Left kidney (tissue), 8 donors: ENCODE results near the gene FABP3. TPM values are rescaled to one million over a fixed set of nuclear protein-coding genes. Genes with fewer than 3 reads are reported as not detected.
A peak's percentile ranks its signal among the peaks of the same experiment; 100 is the strongest.

ENCODE experiments used
- DNase-seq: peaks from one replicate; pipeline ENCODE4 v3.0.0-alpha.2; 2013
- long read RNA-seq, 8 donors: transcript quantifications; one replicate each; lab custom pipeline, GENCODE V29; 2026
- polyA plus RNA-seq: library from polyadenylated mRNA; unstranded; fragments of 120-200 nt; gene quantifications from one replicate; pipeline ENCODE4 v1.2.1, GENCODE V29; 2013; ENCODE audit not compliant: insufficient read length

The FABP3 gene
- 79.3 TPM for polyA plus RNA-seq
- long read RNA-seq, donor 1, transcript FABP3-201 (4 exons, 725 nt), result major isoform, 24 of 27 reads
- long read RNA-seq, donor 1, partial matches to known transcripts, result 0 of 27 reads
- long read RNA-seq, donor 1, other reads (novel, unspliced or antisense), result 0 of 27 reads
- long read RNA-seq, donor 2, transcript FABP3-201 (4 exons, 725 nt), result major isoform, 25 of 34 reads
- long read RNA-seq, donor 2, partial matches to known transcripts, result 6 of 34 reads
- long read RNA-seq, donor 2, other reads (novel, unspliced or antisense), result 0 of 34 reads
- long read RNA-seq, donor 3, transcript FABP3-201 (4 exons, 725 nt), result major isoform, 25 of 28 reads
- long read RNA-seq, donor 3, partial matches to known transcripts, result 0 of 28 reads
- long read RNA-seq, donor 3, other reads (novel, unspliced or antisense), result 0 of 28 reads
- long read RNA-seq, donor 4, transcript FABP3-201 (4 exons, 725 nt), result major isoform, 5 of 5 reads
- long read RNA-seq, donor 4, partial matches to known transcripts, result 0 of 5 reads
- long read RNA-seq, donor 4, other reads (novel, unspliced or antisense), result 0 of 5 reads
- long read RNA-seq, donor 5, transcript FABP3-201 (4 exons, 725 nt), result major isoform, 87 of 95 reads
- long read RNA-seq, donor 5, partial matches to known transcripts, result 5 of 95 reads
- long read RNA-seq, donor 5, other reads (novel, unspliced or antisense), result 0 of 95 reads
- long read RNA-seq, donor 6, transcript FABP3-201 (4 exons, 725 nt), result major isoform, 45 of 58 reads
- long read RNA-seq, donor 6, partial matches to known transcripts, result 10 of 58 reads
- long read RNA-seq, donor 6, other reads (novel, unspliced or antisense), result 0 of 58 reads
- long read RNA-seq, donor 7, transcript FABP3-201 (4 exons, 725 nt), result major isoform, 39 of 60 reads
- long read RNA-seq, donor 7, transcript FABP3-203 (3 exons, 535 nt), result minor isoform, 10 of 60 reads
- long read RNA-seq, donor 7, partial matches to known transcripts, result 11 of 60 reads
- long read RNA-seq, donor 7, other reads (novel, unspliced or antisense), result 0 of 60 reads
- long read RNA-seq, donor 8, transcript FABP3-201 (4 exons, 725 nt), result major isoform, 20 of 22 reads
- long read RNA-seq, donor 8, partial matches to known transcripts, result 0 of 22 reads
- long read RNA-seq, donor 8, other reads (novel, unspliced or antisense), result 0 of 22 reads

GRCh38 chr1:31373056-31373896 is at the start of gene FABP3:
Gene FABP3, minus strand, starts transcription at chr1:31373076. Its CDS starts 62 bp downstream, at chr1:31373014.
- peak; percentile 76 for DNase-seq

- DNase-seq, result no peak
Measured at GRCh38 chr1:31421371-31422040, 48.6 kb upstream of the FABP3 start.

GRCh38 chr1:31420716-31421115 is 47.8 kb upstream of the FABP3 start:
- DNase-seq, result no peak

- no peak for DNase-seq
Measured at GRCh38 chr1:31418626-31419323, 45.9 kb upstream of the FABP3 start.

GRCh38 chr1:31417148-31417547 is 44.3 kb upstream of the FABP3 start:
- no peak for DNase-seq

- DNase-seq, result no peak
Measured at GRCh38 chr1:31416101-31416736, 43.3 kb upstream of the FABP3 start.

- DNase-seq, result no peak
Measured at GRCh38 chr1:31415658-31416057, 42.8 kb upstream of the FABP3 start.

- DNase-seq, result no peak
Measured at GRCh38 chr1:31414980-31415370, 42.1 kb upstream of the FABP3 start.

GRCh38 chr1:31413405-31414001 is 40.6 kb upstream of the FABP3 start:
- DNase-seq, result peak; percentile 43

- peak; percentile 29 for DNase-seq
Measured at GRCh38 chr1:31412732-31413404, 40.0 kb upstream of the FABP3 start, which contains the start of gene SERINC2. Gene SERINC2, plus strand, starts transcription at chr1:31413213. Its CDS starts 53 bp downstream, at chr1:31413266.

- DNase-seq, result no peak
Measured at GRCh38 chr1:31412205-31412604, 39.3 kb upstream of the FABP3 start.

- no peak for DNase-seq
Measured at GRCh38 chr1:31410871-31411270, 38.0 kb upstream of the FABP3 start.

- no peak for DNase-seq
Measured at GRCh38 chr1:31409946-31410858, 37.3 kb upstream of the FABP3 start.

- DNase-seq, result no peak
Measured at GRCh38 chr1:31408788-31409318, 36.0 kb upstream of the FABP3 start.

- DNase-seq, result no peak
Measured at GRCh38 chr1:31407029-31407626, 34.3 kb upstream of the FABP3 start.

GRCh38 chr1:31405578-31406245 is 32.8 kb upstream of the FABP3 start:
- no peak for DNase-seq
